Upper lobe of right lung (tissue), 1 donor: ENCODE data around the gene PLAGL2. TPM values are rescaled to one million over a fixed set of nuclear protein-coding genes. Genes with fewer than 3 reads are reported as not detected.
A peak's percentile ranks its signal among the peaks of the same experiment; 100 is the strongest.
"Not testable (repeated sequence)": the region's sequence is repeated elsewhere in the genome, so short reads cannot be mapped to it uniquely, and the experiment has no call there.

Experiments
- ATAC-seq: fragments of 200-7000 bp; cut with Tn5 transposase; one replicate; pipeline ENCODE4 v1.9.1; 2020; ENCODE audit warnings: mild to moderate bottlenecking, moderate library complexity
- DNase-seq: peaks from one replicate; pipeline ENCODE4 v3.0.0-alpha.2; 2020
- H3K27ac ChIP-seq: fragments of 200-600 bp; one replicate; pipeline ENCODE4 v1.8.0; 2022
- H3K27me3 ChIP-seq: fragments of 200-600 bp; one replicate; pipeline ENCODE4 v1.8.0; 2022; ENCODE audit warnings: mild to moderate bottlenecking
- H3K36me3 ChIP-seq: fragments of 200-600 bp; one replicate; pipeline ENCODE4 v1.8.0; 2022
- H3K4me1 ChIP-seq: fragments of 200-600 bp; one replicate; pipeline ENCODE4 v1.8.0; 2022
- H3K4me3 ChIP-seq: fragments of 200-600 bp; one replicate; pipeline ENCODE4 v1.8.0; 2022; ENCODE audit warnings: mild to moderate bottlenecking
- H3K9me3 ChIP-seq: fragments of 200-600 bp; one replicate; pipeline ENCODE4 v1.8.0; 2022
- CTCF ChIP-seq: fragments of 200-600 bp; IDR thresholded peaks from one replicate; pipeline ENCODE4 v1.8.0; 2022; ENCODE audit warnings: antibody characterized with exemption
- intact Hi-C: fragments of 100-400 bp; cut with DNase I; formaldehyde crosslinking; loops from one replicate; pipeline ENCODE4 v1.11.0; 2022
- total RNA-seq: library from RNA; stranded (reverse); fragmentation: NEBNext Ultra II Directional; extraction: Animal tissue kit (Norgen Biotek cat#: 25700); gene quantifications from one replicate; pipeline ENCODE4 v1.2.1, GENCODE V29; 2021
- donor health status: DM: no; HTN: yes; CAD: no; lungs with severe emphysema.

The PLAGL2 gene
- total RNA-seq, 1 donor from 2014 or later: 15.9 TPM

- TF ChIP-seq CTCF: no peak
- no peak overlapping the region for H3K27ac ChIP-seq
- no peaks in the 10 kb centered on the region for H3K27me3 ChIP-seq
- H3K4me3 ChIP-seq: no peak overlapping the region
- DNase-seq (no peak), ATAC-seq (peak; percentile 43)
- peaks cover 20% of the 10 kb centered on the region for H3K4me1 ChIP-seq
- intact Hi-C loops: no loop called here
- H3K36me3 ChIP-seq: peaks cover 60% of the 10 kb centered on the region
- no peaks in the 10 kb centered on the region for H3K9me3 ChIP-seq
Observed at GRCh38 chr20:32195581-32195980, 12.0 kb downstream of the PLAGL2 start.

DNA sequence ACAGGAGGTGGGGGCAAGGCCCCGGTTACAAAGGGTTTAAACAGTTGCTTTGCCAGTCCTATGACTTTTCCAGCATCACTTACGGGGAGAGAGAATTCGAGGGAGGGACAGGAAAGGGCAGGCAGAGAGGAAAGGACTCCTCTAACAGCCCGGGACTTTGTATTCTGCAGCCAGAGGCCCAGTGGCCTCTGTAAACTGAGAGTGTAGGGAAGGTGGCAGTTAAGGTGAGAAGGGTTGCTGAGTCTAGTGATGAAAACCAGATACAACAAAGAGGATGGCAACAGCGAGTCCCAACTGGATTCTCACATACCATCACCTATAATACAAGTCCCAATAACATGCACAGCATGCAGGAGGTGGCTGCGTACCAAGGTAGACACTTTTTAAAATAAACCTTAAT lies 13.5 kb downstream of the PLAGL2 start:
- ATAC-seq (no peak), DNase-seq (no peak)
- H3K4me1 ChIP-seq: peaks cover 31% of the 10 kb centered on the region
- intact Hi-C loops: no loop called here
- no peaks in the 10 kb centered on the region for H3K27me3 ChIP-seq
- peaks cover 45% of the 10 kb centered on the region for H3K36me3 ChIP-seq
- peak overlapping the region; percentile 6 for H3K27ac ChIP-seq
- no peaks in the 10 kb centered on the region for H3K9me3 ChIP-seq
- H3K4me3 ChIP-seq: no peak overlapping the region
- no peak for TF ChIP-seq CTCF

- DNase-seq, intact Hi-C loops: not testable (repeated sequence)
- peak overlapping the region; percentile 58 for H3K27ac ChIP-seq
Observed at GRCh38 chr20:32193336-32193735, 14.2 kb downstream of the PLAGL2 start.

DNA sequence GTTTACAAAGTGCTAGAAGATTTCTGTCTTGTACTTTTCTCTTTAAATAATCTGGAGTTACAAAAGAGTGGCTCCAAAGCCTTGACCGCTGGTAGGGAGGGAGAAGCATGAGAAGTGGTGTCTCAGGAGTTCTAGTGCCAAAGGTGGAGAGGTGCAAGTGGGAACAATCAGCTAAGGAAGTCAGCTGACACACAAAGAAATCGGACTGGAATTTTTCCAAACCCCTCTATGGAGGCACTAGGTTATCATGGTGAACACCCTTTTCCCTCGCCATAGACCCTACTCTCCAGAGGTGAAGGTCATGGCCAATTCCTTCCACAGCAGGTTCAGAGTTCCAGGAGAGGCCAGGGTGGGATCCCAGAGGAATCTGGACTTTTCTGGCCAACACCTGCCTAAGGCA lies 14.8 kb downstream of the PLAGL2 start:
- Histone ChIP-seq H3K4me1 (peaks cover 39% of the 10 kb centered on the region), H3K27me3 (no peaks in the 10 kb centered on the region), H3K9me3 (no peaks in the 10 kb centered on the region), H3K4me3 (no peak overlapping the region), H3K36me3 (peaks cover 33% of the 10 kb centered on the region), H3K27ac (peak overlapping the region; percentile 58)
- no peak for DNase-seq
- TF ChIP-seq CTCF: no peak
- peak; percentile 65 for ATAC-seq
- intact Hi-C loops: no loop called here

More at GRCh38 chr20:32193336-32193735, 14.2 kb downstream of the PLAGL2 start:
- not testable (repeated sequence) for H3K9me3 ChIP-seq, H3K4me3 ChIP-seq, H3K27me3 ChIP-seq, ATAC-seq
- H3K36me3 ChIP-seq: peaks cover 40% of the 10 kb centered on the region
- H3K4me1 ChIP-seq: peaks cover 38% of the 10 kb centered on the region

GRCh38 chr20:32191873-32192272 lies 15.7 kb downstream of the PLAGL2 start:
- no peaks in the 10 kb centered on the region for H3K27me3 ChIP-seq
- H3K36me3 ChIP-seq: peaks cover 25% of the 10 kb centered on the region
- DNase-seq: no peak
- H3K27ac ChIP-seq: peak overlapping the region; percentile 47
- ATAC-seq: no peak
- H3K9me3 ChIP-seq: no peaks in the 10 kb centered on the region
- no peak for TF ChIP-seq CTCF
- intact Hi-C loops: no loop called here
- H3K4me1 ChIP-seq: peaks cover 39% of the 10 kb centered on the region
- H3K4me3 ChIP-seq: no peak overlapping the region

- Histone ChIP-seq H3K27ac (no peak overlapping the region), H3K36me3 (peaks cover 20% of the 10 kb centered on the region), H3K4me3 (no peak overlapping the region), H3K9me3 (no peaks in the 10 kb centered on the region), H3K4me1 (peaks cover 39% of the 10 kb centered on the region), H3K27me3 (no peaks in the 10 kb centered on the region)
- intact Hi-C loops: no loop called here
- ATAC-seq (no peak), DNase-seq (no peak)
- TF ChIP-seq CTCF: no peak
Observed at GRCh38 chr20:32191422-32191821, 16.1 kb downstream of the PLAGL2 start.
